ENCODE measurements around the gene UBAC2. TPM values are rescaled to one million over a fixed set of nuclear protein-coding genes. Genes with fewer than 3 reads are reported as not detected.
A peak's percentile ranks its signal among the peaks of the same experiment; 100 is the strongest.
"Not testable (repeated sequence)": the region's sequence is repeated elsewhere in the genome, so short reads cannot be mapped to it uniquely, and the experiment has no call there.

The UBAC2 gene
- total RNA-seq, 4 donors from 2014 or later = 51.0 to 71.5 (median 61.1) TPM

- TF ChIP-seq CTCF (IDR thresholded peaks at IDR 0.05 in 4 of 5, conservative IDR thresholded peaks at IDR 0.05 in 1 of 5) (no peak), POLR2A (IDR thresholded peaks at IDR 0.05) (no peak)
- Histone ChIP-seq H3K4me1 (no peaks in the 10 kb centered on the region), H3K27ac (no peak overlapping the region), H3K4me3 (no peak overlapping the region), H3K36me3 (peaks cover 0 to 19% of the 10 kb centered on the region in 2 donors), H3K9me3 (no peaks in the 10 kb centered on the region), H3K27me3 (no peaks in the 10 kb centered on the region)
- no peak for DNase-seq
- intact Hi-C loops (cut with DNase I; ENCODE audit: low total_unique reads) = no loop called here
- in situ Hi-C loops (cut with MboI; ENCODE audit: low sequenced_read_pairs in 4 of 4) = no loop called here
- no peak for ATAC-seq
These were observed 185.8 kb downstream of the UBAC2 start for GRCh38 chr13:99386495-99386894.

- ATAC-seq (no peak), DNase-seq (no peak)
- H3K4me1 ChIP-seq = no peaks in the 10 kb centered on the region
- H3K27me3 ChIP-seq = no peaks in the 10 kb centered on the region
- intact Hi-C loops (cut with DNase I; ENCODE audit: low total_unique reads) = no loop called here
- in situ Hi-C loops (cut with MboI; ENCODE audit: low sequenced_read_pairs in 4 of 4) = no loop called here
- peaks cover 0 to 19% of the 10 kb centered on the region in 2 donors for H3K36me3 ChIP-seq
- no peaks in the 10 kb centered on the region for H3K9me3 ChIP-seq
- no peak overlapping the region for H3K4me3 ChIP-seq
- no peak overlapping the region for H3K27ac ChIP-seq
- no peak for TF ChIP-seq POLR2A (IDR thresholded peaks at IDR 0.05)
- peak in 3 of 5 experiments; percentile 25 to 43 (median 30) for TF ChIP-seq CTCF (IDR thresholded peaks at IDR 0.05 in 4 of 5, conservative IDR thresholded peaks at IDR 0.05 in 1 of 5)
These were observed 186.5 kb downstream of the UBAC2 start for GRCh38 chr13:99386911-99387788.

GRCh38 chr13:99388334-99388923 lies 187.8 kb downstream of the UBAC2 start:
- peaks cover 0 to 19% of the 10 kb centered on the region in 2 donors for H3K36me3 ChIP-seq
- no peaks in the 10 kb centered on the region for H3K9me3 ChIP-seq
- H3K27me3 ChIP-seq = no peaks in the 10 kb centered on the region
- in situ Hi-C loops (cut with MboI; ENCODE audit: low sequenced_read_pairs in 4 of 4) (no loop called here), intact Hi-C loops (cut with DNase I; ENCODE audit: low total_unique reads) (no loop called here)
- no peak overlapping the region for H3K27ac ChIP-seq
- no peak for ATAC-seq
- no peak for DNase-seq
- no peaks in the 10 kb centered on the region for H3K4me1 ChIP-seq
- TF ChIP-seq CTCF (IDR thresholded peaks at IDR 0.05 in 4 of 5, conservative IDR thresholded peaks at IDR 0.05 in 1 of 5) = no peak
- TF ChIP-seq POLR2A (IDR thresholded peaks at IDR 0.05) = no peak
- no peak overlapping the region for H3K4me3 ChIP-seq

- H3K27ac ChIP-seq; H3K27me3 ChIP-seq; intact Hi-C loops (cut with DNase I; ENCODE audit: low total_unique reads); DNase-seq; H3K4me3 ChIP-seq; H3K4me1 ChIP-seq; in situ Hi-C loops (cut with MboI; ENCODE audit: low sequenced_read_pairs in 4 of 4); H3K9me3 ChIP-seq; ATAC-seq: not testable (repeated sequence)
- peaks cover 0 to 19% of the 10 kb centered on the region in 2 donors for H3K36me3 ChIP-seq
These were observed 188.4 kb downstream of the UBAC2 start for GRCh38 chr13:99389094-99389493.

- in situ Hi-C loops (cut with MboI; ENCODE audit: low sequenced_read_pairs in 4 of 4) = no loop called here
- TF ChIP-seq POLR2A (IDR thresholded peaks at IDR 0.05) (no peak), CTCF (IDR thresholded peaks at IDR 0.05 in 4 of 5, conservative IDR thresholded peaks at IDR 0.05 in 1 of 5) (no peak)
- H3K27me3 ChIP-seq = no peaks in the 10 kb centered on the region
- intact Hi-C loops (cut with DNase I; ENCODE audit: low total_unique reads) = no loop called here
- no peak overlapping the region for H3K4me3 ChIP-seq
- H3K4me1 ChIP-seq = no peaks in the 10 kb centered on the region
- no peaks in the 10 kb centered on the region for H3K9me3 ChIP-seq
- DNase-seq = no peak
- H3K36me3 ChIP-seq = peaks cover 0 to 19% of the 10 kb centered on the region in 2 donors
- no peak overlapping the region for H3K27ac ChIP-seq
- no peak for ATAC-seq
These were observed 189.1 kb downstream of the UBAC2 start for GRCh38 chr13:99389520-99390304.
